SK-N-SH (cell line): ENCODE data around the gene ASS1. TPM values are rescaled to one million over a fixed set of nuclear protein-coding genes. Genes with fewer than 3 reads are reported as not detected.

Experiments
- CHD2 ChIP-seq: fragments of 150-350 bp; IDR thresholded peaks from 2 replicates; pipeline ENCODE4 v1.6.1; 2018; ENCODE audit warnings: low read length; ENCODE audit not compliant: partially characterized antibody
- CTCF ChIP-seq: fragments of 200-600 bp; sonication (generic); IDR thresholded peaks from 2 replicates; pipeline ENCODE4 v1.6.1; 2017; ENCODE audit warnings: antibody characterized with exemption, mild to moderate bottlenecking, moderate library complexity
- ELF1 ChIP-seq: IDR thresholded peaks from 2 replicates; pipeline ENCODE4 v1.4.0; 2012
- EZH2phosphoT487 ChIP-seq: fragments of 200-600 bp; sonication (generic); IDR thresholded peaks from 2 replicates; pipeline ENCODE4 v1.6.1; 2017; ENCODE audit warnings: low read depth, mixed run types, mild to moderate bottlenecking, antibody characterized with exemption, moderate library complexity, borderline replicate concordance
- FOSL2 ChIP-seq: IDR thresholded peaks from 2 replicates; pipeline ENCODE4 v1.4.0; 2012; ENCODE audit warnings: low read depth, mild to moderate bottlenecking, moderate library complexity, borderline replicate concordance
- GATA2 ChIP-seq: sonication (generic); formaldehyde crosslinking; IDR thresholded peaks from 2 replicates; pipeline ENCODE4 v1.5.0; 2020; ENCODE audit warnings: mild to moderate bottlenecking, missing genetic modification reagents
- JUND ChIP-seq: IDR thresholded peaks from 2 replicates; pipeline ENCODE4 v1.4.0; 2012
- MAX ChIP-seq: IDR thresholded peaks from 2 replicates; pipeline ENCODE4 v1.4.0; 2012; ENCODE audit warnings: low read depth
- MEF2A ChIP-seq: IDR thresholded peaks from 2 replicates; pipeline ENCODE4 v1.4.0; 2012; ENCODE audit warnings: low read depth, borderline replicate concordance
- MXI1 ChIP-seq: IDR thresholded peaks from 2 replicates; pipeline ENCODE4 v1.6.1; 2012; ENCODE audit warnings: mild to moderate bottlenecking, low read depth, low read length, improper control_type of control experiment
- NFIC ChIP-seq: IDR thresholded peaks from 2 replicates; pipeline ENCODE4 v1.4.0; 2012; ENCODE audit warnings: borderline replicate concordance
- POLR2AphosphoS5 ChIP-seq: IDR thresholded peaks from 2 replicates; pipeline ENCODE4 v1.6.1; 2012; ENCODE audit warnings: low read depth, low read length
- RAD21 ChIP-seq: IDR thresholded peaks from 2 replicates; pipeline ENCODE4 v1.6.1; 2012; ENCODE audit warnings: mild to moderate bottlenecking, low read length
- RCOR1 ChIP-seq: fragments of 150-350 bp; IDR thresholded peaks from 2 replicates; pipeline ENCODE4 v1.6.1; 2017; ENCODE audit warnings: antibody characterized with exemption, low read length
- REST ChIP-seq: IDR thresholded peaks from 2 replicates; pipeline ENCODE4 v1.6.1; 2012; ENCODE audit warnings: mild to moderate bottlenecking, low read depth, low read length, moderate library complexity
- RFX5 ChIP-seq: IDR thresholded peaks from 2 replicates; pipeline ENCODE4 v1.6.1; 2012; ENCODE audit warnings: mild to moderate bottlenecking, improper control_type of control experiment, low read length
- SIN3A ChIP-seq: IDR thresholded peaks from 2 replicates; pipeline ENCODE4 v1.6.1; 2012; ENCODE audit warnings: low read depth, mild to moderate bottlenecking, low read length, moderate library complexity, borderline replicate concordance
- SMC3 ChIP-seq: IDR thresholded peaks from 2 replicates; pipeline ENCODE4 v1.6.1; 2012; ENCODE audit warnings: low read depth, low read length, improper control_type of control experiment
- TAF1 ChIP-seq: IDR thresholded peaks from 2 replicates; pipeline ENCODE4 v1.6.1; 2012; ENCODE audit warnings: low read depth, mild to moderate bottlenecking, low read length, moderate library complexity, borderline replicate concordance
- TCF12 ChIP-seq: IDR thresholded peaks from 2 replicates; pipeline ENCODE4 v1.4.0; 2012
- TEAD4 ChIP-seq: IDR thresholded peaks from 2 replicates; pipeline ENCODE4 v1.4.0; 2012; ENCODE audit warnings: mild to moderate bottlenecking, borderline replicate concordance; ENCODE audit not compliant: insufficient read depth
- USF1 ChIP-seq: IDR thresholded peaks from 2 replicates; pipeline ENCODE4 v1.4.0; 2012; ENCODE audit warnings: low read depth, borderline replicate concordance
- YY1 ChIP-seq: IDR thresholded peaks from 2 replicates; pipeline ENCODE4 v1.4.0; 2012; ENCODE audit warnings: low read depth, mild to moderate bottlenecking
- ZBTB33 ChIP-seq: IDR thresholded peaks from 2 replicates; pipeline ENCODE4 v1.4.0; 2012; ENCODE audit warnings: low read depth, borderline replicate concordance
- polyA plus RNA-seq, 3 experiments: library from polyadenylated mRNA; depleted of rRNA; stranded (reverse); fragments of >200 nt; gene quantifications; 2 replicates each; pipeline ENCODE4 v1.2.3, GENCODE V29; 2012

ASS1 gene
- polyA plus RNA-seq, 1 of the 3 experiments (the other 2 are of a cell fraction), result 0.59 TPM

GRCh38 chr9:130453487-130453886, 8.7 kb downstream of the ASS1 start (continued):
- TF ChIP-seq MAX (no peak), POLR2AphosphoS5 (no peak), TCF12 (peak; percentile 67), YY1 (no peak), RFX5 (no peak), RCOR1 (peak; percentile 80), EZH2phosphoT487 (no peak), ELF1 (no peak), SIN3A (no peak), TAF1 (no peak), ZBTB33 (no peak), CHD2 (peak; percentile 30), TEAD4 (no peak), MXI1 (peak; percentile 93), REST (no peak), RAD21 (peak; percentile 32), USF1 (no peak), JUND (no peak), GATA2 (peak; percentile 90), NFIC (peak; percentile 89), MEF2A (no peak), CTCF (no peak), FOSL2 (no peak), SMC3 (no peak; the same call in 1 of the 2 replicates)
